HG02943 (cell line): ENCODE measurements around the gene DOC2B.
"Not testable (repeated sequence)": the region's sequence is repeated elsewhere in the genome, so short reads cannot be mapped to it uniquely, and the experiment has no call there.

Experiments
- ATAC-seq: cut with Tn5 transposase; IDR thresholded peaks from one replicate; pipeline ENCODE4 v1.9.1; 2021; ENCODE audit warnings: mild to moderate bottlenecking, low read depth, moderate library complexity; ENCODE audit not compliant: unreplicated experiment

The DOC2B gene

GRCh38 chr17:193426-193810 lies 12.0 kb upstream of the DOC2B start:
- ATAC-seq, result no peak

DNA sequence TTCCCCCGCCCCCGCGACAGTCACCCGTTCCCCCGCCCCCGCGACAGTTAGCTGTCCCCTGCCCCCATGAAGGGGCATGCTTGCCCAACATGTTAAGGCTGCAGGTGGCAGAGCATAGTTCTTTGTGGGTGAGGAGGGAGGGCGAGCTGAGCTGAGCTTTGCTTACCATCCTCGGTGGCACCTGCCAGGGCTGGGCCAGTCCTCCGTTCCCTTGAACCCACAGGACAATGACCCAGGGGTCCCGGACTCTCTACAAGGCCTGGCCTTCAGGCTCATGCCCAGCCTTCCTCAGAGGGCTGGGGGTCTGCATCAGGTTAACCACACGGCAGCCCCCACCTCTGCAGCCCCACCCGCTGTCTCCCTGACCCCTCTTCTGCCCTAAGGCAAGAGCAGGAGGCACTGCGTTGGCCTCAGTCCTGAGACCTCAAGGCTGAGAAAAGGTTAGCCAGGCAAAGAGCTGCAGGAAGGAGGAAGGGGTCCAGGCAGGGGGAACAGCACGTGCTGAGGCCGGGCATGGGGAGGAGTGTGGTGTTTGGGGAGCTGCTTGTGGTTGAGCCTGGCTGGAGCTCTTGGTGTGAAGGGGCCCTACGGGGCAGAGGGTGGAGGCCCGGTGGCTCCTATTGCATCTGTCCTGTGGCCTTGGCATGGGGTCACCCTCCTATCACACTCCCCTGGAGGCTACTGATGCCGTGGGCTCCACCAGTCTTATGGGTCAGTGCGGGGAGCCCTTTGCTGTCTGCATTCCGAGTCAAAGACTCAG lies 11.4 kb upstream of the DOC2B start:
- ATAC-seq, result no peak

DNA sequence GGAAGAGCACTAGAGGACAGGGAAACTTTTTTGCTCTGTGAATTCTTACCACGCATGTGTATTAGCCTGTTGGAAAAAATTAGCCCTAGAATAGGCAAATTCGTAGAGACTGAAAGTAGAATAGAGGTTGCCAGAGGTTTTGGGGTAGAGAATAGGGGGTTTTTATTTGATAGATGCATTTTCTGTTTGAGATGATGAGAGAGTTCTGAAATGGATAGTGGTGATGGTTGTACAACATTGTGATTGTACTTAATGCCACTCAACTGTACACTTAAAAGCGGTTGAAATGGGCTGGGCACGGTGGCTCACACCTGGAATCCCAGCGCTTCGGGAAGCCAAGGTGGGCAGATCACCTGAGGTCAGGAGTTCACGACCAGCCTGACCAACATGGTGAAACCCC lies 8.0 kb upstream of the DOC2B start:
- ATAC-seq, result no peak

GRCh38 chr17:187130-187529 lies 5.7 kb upstream of the DOC2B start:
- no peak for ATAC-seq

- no peak for ATAC-seq
Measured at GRCh38 chr17:185445-186138, 4.1 kb upstream of the DOC2B start.

- no peak for ATAC-seq
Measured at GRCh38 chr17:183021-183420, 1.6 kb upstream of the DOC2B start.

DNA sequence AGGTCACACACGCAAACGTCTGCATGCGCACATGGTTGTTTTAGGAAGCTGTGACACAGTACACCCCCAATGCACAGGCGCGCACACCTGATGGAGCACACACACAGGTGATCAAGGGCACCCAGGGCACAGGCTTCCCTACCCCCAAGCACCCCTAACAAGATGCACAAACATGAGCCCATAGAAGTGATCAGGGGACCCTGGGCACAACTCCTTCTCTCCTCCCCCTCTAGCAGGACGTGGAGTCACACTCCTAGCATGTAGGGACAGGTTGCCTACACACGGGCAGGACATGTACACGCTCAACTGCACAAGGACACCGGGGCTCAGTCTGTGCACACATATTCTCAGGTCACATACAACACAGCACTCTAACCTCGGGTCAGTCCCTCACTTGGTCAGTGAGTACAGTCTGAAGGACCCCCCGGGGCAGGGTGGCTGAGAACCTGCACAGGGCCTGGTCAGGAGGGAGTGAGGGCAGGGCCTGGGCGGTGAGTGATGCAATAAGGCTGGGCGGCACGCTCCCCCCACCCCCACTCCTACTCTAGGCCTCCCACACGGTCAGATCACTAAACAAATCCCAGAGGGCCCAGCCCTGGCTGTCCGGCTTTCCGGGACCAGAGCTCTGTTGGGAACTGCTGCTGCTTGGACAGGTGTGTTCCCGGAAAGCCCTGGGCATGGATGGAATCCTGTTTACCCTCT lies 751 bp upstream of the DOC2B start:
- ATAC-seq, result no peak

DNA sequence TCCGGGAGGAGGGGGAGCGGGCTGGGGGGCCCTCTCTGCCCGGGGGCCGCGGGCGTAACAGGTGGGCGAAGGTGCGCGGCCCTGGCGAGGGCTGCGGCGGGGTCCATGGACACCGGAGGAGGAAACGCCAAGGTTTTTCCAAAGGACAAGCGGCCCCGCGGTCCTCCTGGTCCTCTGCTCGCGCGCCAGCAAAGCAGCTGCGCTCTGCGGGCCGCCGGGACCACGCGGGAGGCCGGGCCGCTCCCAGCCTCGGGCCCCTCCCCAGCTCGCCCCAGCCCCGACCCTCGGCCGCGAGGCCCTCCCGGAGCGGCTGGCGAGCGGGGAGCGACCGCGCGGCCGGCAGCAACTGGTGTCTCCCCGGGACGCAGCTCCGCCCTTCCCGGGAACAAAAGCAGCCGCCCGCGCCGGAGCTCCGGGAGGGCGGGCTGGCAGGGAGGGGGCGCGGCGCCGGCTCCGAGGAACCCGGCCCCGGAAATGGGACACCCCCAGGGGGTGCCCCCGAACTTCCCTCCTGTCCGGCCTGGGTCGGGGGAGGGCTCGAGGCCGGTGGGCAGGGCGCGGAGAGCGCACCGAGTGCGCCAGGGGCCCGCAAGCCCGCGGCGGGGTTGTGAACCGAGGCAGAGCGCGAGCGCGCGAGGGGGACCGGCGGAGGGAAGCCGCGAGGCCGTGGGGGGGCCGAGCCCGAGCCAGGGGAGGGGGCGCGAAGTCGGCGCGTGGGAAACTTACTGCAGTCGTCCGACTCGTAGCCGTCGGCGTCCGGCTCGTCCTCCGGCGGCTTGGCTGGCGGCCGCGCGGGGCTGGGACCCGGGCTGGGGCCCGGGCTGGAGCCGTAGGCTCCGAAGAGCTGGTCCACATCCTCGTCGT lies 837 bp downstream of the DOC2B start:
- ATAC-seq, result no peak

DNA sequence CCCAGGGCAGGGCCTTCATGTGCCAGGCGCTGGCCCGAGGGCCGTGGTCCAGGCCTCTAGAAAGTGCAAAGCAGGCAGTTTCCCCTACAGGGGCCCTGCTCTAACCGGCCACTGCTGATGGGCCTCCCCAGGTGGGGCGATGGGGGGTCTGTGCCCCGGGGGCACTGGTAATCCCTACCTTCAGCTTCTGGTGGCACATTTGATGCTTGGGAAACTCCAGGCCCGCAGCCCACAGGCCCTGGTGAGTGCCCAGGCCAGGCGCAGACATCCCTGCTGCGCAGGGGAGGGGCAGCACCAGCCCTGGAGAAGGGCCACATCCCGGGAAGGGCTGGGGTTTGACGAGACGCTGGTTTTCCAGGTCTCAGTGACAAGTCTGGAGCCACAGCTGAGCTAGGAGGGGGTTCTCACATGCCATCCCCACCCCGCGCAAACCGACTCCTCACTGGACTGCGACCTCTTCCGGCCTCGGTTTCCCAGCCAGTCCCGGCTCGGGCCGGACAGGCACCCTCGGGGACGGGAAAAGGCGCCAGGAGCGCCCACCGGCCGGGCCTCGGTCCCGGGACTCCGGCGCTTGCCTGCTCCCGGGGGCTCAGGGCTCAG lies 1.6 kb downstream of the DOC2B start:
- no peak for ATAC-seq

DNA sequence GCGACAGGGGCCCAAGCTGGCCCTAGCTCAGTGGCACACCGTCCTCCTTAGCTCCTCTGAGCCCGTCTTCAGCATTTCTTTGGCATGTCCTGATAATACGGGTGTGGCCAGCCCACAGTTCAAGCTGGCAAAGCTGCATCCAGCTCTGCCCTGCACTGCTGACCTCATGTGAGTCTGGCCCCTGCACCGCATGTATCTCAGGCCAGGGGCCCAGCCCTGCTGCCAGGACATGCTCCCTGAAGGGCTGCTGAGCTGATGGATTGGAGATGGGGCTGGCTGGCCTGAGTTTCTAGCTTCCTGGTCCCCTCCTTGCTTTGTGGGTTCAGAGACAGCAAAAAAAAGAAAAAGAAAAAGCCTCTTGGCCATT lies 2.4 kb downstream of the DOC2B start:
- ATAC-seq, result no peak

GRCh38 chr17:178292-179065 lies 3.0 kb downstream of the DOC2B start:
- no peak for ATAC-seq

GRCh38 chr17:177762-178161 lies 3.7 kb downstream of the DOC2B start:
- no peak for ATAC-seq

GRCh38 chr17:177155-177554 lies 4.3 kb downstream of the DOC2B start:
- ATAC-seq, result no peak

- ATAC-seq, result no peak
Measured at GRCh38 chr17:173166-173911, 8.1 kb downstream of the DOC2B start.

GRCh38 chr17:172401-172800 lies 9.0 kb downstream of the DOC2B start:
- ATAC-seq, result no peak

GRCh38 chr17:171871-172270 lies 9.6 kb downstream of the DOC2B start:
- no peak for ATAC-seq

GRCh38 chr17:170130-170670 lies 11.2 kb downstream of the DOC2B start:
- no peak for ATAC-seq

DNA sequence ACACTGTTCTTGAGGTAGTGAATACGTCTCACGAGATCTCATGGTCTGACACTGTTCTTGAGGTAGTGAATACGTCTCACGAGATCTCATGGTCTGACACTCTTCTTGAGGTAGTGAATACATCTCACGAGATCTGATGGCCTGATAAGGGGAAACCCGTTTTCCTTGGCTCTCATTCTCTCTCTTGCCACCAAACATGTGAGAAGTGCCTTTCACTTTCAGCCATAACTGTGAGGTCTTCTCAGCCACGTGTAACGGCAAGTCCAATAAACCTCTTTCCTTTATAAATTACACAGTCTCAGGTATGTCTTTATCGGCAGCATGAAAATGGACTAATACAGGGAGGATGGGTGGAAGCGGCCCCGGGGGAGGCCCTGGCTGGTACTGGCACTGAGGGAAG lies 12.8 kb downstream of the DOC2B start:
- not testable (repeated sequence) for ATAC-seq

DNA sequence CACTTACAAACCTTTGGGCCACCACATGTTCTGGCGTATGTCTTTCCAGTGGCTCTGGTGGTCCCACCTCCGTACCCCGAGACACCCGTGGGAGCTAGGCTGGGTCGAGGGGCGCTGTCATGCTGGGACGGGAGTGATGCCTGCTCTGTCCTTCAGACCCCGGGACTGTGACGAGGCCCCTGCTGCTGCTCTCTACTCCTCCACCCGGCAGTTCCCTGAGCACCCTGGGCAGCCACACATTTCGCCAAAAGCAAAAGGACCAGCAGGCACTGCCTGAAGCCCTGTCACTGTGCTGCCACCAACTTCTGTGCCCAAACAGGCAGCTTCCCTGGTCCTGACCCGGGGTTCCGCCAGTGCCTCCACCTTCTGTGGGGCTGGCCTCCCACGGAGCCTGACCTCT lies 15.5 kb downstream of the DOC2B start:
- ATAC-seq, result no peak
